ENCODE data around the gene GPR37L1. TPM values are rescaled to one million over a fixed set of nuclear protein-coding genes. Genes with fewer than 3 reads are reported as not detected.

The GPR37L1 gene
- total and polyA plus RNA-seq, 2 of the 8 experiments (the other 6 are each of a cell fraction or from before 2014, with no cell fraction given) = 0.13 to 0.23 TPM

DNA sequence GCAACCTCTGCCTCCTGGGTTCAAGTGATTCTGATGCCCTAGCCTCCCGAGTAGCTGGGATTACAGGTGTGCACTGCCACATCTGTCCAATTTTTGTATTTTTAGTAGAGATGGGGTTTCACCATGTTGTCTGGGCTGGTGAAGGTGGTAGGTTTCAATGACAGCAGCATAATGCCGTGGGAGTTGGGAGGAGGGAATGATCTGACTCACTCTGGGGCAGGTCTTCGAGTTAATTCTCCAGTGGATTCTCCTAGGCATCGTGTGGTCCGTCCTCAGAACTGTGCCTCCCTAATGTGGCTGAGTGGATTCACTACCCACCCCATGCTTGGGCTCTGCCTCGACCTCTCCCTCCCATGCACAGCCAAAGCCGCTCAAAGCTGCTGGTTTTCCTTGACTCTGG is 1.7 kb upstream of the GPR37L1 start (continued):
- TF ChIP-seq, protein P1, sequence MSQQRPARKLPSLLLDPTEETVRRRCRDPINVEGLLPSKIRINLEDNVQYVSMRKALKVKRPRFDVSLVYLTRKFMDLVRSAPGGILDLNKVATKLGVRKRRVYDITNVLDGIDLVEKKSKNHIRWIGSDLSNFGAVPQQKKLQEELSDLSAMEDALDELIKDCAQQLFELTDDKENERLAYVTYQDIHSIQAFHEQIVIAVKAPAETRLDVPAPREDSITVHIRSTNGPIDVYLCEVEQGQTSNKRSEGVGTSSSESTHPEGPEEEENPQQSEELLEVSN (IDR thresholded peaks at IDR 0.05) = no peak
